NCI-H748 (cell line): ENCODE measurements around the gene MAGI1.
"Not testable (repeated sequence)": the region's sequence is repeated elsewhere in the genome, so short reads cannot be mapped to it uniquely, and the experiment has no call there.

ENCODE experiments used
- DNase-seq: peaks from one replicate; lab custom pipeline; 2025; ENCODE audit not compliant: unreplicated experiment; lab: John Stamatoyannopoulos, UW

Gene MAGI1

DNA sequence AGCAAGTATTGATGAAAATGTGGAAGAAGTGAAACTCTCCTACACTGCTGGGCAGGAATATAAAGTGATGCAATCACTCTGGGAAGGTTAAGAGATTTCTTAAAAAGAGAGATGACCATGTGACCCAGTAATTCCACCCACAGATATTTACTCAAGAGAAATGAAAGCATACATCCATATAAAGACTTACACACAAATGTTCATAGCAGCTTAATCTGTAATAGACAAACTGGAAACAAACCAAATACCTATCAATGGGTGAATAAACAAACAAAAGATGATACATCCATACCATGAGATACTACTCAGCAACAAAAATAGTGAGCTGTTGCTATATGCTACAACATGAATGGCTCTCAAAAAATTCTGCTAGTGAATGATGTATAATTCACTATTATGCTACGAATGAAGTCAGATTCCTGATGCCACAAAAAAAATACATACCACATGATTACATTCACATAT lies 463.3 kb downstream of the MAGI1 start:
- peak; percentile 3 for DNase-seq

DNA sequence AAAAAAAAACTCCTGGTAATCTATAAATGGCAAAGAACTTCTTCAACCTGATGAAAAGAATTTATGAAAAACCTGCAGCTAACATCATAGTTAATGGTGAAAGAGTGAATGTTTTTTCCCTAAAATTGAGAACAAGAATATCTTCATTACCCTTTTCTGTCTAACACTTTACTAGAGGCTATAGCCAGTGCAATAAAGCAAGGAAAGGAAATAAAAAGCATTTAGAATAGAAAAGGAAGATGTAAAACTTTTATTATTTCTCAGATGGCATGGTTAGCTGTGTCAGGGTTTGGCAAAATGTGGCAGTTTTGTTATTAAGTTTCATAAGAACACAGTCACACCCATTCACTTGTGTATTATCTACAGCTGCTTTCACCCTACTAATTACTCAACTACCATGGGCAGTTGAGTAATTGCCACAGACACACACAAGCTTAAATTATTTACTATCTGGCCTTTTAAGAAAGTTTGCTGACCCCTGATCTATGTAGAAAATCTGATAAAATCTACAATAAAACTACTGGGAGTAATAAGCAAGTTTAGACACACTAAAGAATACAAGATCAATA lies 465.1 kb downstream of the MAGI1 start:
- no peak for DNase-seq

DNA sequence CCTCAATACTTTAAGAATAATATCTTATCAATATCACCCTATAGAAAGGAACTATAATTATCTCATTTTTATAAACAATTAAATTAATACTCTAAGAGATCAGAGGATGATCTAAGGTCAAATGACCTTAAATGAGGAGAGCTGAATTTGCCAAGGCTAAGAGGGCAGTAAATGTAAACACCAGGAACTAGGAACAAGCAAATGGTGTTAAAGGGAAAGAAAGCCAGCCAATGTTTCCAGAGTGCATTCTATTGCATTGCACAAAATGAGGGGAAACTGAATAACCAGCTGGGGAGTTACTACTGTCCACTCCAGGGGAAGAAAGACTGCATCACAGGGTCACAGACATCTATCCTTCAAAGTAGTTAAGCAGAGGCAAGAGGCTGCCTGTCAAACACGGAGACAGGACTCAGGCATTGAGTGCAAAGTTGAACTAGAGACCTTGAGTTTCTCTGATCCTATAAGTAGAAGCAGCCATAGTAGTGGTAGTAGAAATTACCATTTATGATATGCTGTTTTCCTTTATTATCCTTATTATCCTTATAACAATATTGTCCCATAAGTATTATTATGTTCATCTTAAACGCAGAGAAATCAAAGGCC lies 466.4 kb downstream of the MAGI1 start:
- DNase-seq: no peak

- DNase-seq: no peak
Observed at GRCh38 chr3:65569845-65570405, 468.8 kb downstream of the MAGI1 start.

- no peak for DNase-seq
Observed at GRCh38 chr3:65569129-65569528, 469.6 kb downstream of the MAGI1 start.

- no peak for DNase-seq
Observed at GRCh38 chr3:65568497-65568896, 470.2 kb downstream of the MAGI1 start.

GRCh38 chr3:65565744-65566143 lies 473.0 kb downstream of the MAGI1 start:
- not testable (repeated sequence) for DNase-seq

DNA sequence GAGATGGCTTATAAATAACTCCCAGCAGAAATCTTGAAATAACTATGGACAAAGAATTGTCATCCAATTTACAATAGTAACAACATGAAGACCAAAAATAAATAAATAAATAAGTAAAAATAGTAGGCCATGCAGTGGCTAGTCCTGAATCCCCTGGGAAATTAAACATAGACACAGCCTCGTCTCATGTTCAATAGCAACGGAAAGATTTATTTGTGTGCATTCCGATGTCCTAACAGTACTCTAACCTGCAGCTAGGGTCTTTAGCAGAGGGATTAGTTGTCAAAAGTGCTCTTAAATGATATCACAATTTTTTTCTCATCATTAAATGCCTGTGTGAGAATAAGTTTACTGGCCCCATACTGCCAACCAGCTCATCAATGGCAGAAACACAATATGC lies 474.2 kb downstream of the MAGI1 start:
- DNase-seq: no peak

DNA sequence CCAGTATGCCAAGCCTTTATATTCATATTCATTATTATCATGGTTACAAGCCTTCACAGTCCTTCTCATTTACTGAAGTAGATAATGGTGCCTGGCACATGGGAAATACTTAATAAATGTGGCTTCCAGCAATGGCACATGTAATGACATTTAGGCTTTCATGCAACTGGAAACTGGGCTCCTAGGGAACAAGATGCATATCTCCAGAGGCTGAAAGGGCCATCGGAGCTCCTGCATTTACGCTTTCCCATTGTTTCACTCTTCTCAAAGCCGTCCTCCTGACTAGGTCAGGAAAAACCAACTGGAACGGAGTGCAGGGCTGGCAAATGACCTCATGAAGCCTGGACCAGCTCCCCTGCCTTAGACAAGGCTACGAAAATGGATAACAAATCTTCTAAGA lies 474.9 kb downstream of the MAGI1 start:
- no peak for DNase-seq

GRCh38 chr3:65562447-65562846 lies 476.3 kb downstream of the MAGI1 start:
- DNase-seq: no peak

- no peak for DNase-seq
Observed at GRCh38 chr3:65561617-65562016, 477.1 kb downstream of the MAGI1 start.

DNA sequence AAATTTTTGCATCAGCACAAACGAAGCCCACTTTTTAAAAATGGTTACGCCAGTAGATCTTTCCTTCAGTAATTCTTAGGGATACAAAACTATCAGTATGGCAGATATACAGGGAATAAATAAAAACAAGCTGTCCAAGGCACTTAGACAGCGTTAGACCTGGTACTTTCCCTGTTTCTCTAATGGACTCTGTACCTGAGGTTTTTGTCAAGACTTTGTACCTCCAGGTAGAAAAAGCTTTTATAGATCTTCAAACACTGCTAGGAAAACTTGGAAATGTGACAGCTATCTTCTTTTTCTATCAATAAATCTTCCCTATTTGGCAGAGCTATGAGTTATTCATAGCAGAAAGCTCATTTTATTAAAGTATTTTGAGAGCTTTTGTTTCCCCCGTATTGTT lies 477.8 kb downstream of the MAGI1 start:
- no peak for DNase-seq

GRCh38 chr3:65560133-65560532 lies 478.6 kb downstream of the MAGI1 start:
- no peak for DNase-seq

DNA sequence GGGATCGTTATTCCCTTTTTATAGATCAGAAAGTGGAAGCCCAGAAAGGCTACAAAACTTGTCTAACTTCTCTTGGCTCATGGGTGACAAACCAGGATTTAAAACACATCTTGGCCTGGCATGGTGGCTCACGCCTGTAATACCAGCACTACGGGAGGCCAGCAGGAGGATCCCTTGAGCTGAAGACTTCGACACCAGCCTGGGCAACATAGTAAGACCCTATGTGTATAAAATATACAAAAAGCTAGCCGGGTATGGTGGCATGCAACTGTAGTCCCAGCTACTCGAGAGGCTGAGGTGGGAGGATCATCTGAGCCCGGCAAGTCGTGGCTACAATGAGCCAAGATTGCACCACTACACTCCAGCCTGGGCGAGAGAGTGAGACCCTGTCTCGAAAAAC lies 479.1 kb downstream of the MAGI1 start:
- DNase-seq: no peak

DNA sequence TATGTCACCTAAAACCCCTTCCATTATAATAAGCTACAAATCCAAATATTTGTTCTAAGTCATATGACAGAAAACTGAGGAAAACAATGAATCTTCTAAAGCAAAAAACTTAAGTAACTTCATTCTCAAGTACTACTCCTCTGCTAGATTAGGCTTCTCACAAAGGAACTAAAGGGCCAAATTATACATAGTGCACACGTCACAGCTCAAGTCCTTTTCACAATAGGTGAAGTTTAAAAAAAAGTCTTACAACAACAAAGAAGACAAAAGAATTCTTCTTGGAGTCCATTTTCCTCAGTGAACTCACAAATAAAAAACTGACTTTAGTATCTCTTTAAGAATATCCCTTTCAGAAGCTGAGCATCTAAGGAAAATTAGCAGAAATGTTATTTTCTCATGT lies 479.9 kb downstream of the MAGI1 start:
- no peak for DNase-seq

DNA sequence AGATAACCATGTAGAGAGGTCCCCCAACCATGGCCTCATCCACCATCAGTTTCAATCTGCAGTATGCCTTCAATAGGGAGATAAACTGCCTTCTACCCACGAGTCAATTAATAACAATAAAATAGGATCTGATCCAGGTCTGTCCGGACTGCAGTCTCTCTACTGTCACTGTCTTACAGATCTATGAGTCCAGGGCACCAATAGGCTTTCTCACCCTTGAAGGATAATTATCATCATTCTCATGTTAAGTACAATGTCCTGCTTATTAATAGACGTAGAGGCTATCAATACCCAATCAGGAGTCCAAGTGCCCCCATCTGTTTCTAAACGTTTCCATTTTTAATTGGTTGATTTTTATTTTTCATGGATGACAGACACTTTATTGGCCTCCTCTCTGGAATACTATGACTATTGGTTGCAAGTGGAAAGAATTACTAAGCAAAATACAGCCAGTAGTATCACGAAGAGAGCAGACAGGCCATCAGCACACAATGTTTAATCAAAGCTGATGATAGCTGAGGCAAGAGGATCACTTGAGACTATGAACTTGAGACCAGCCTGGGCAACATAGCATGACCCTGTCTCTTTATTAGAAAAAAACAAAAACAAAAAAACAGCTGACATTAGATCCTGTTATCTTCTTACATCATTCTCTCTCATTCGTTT lies 480.7 kb downstream of the MAGI1 start:
- DNase-seq: no peak

DNA sequence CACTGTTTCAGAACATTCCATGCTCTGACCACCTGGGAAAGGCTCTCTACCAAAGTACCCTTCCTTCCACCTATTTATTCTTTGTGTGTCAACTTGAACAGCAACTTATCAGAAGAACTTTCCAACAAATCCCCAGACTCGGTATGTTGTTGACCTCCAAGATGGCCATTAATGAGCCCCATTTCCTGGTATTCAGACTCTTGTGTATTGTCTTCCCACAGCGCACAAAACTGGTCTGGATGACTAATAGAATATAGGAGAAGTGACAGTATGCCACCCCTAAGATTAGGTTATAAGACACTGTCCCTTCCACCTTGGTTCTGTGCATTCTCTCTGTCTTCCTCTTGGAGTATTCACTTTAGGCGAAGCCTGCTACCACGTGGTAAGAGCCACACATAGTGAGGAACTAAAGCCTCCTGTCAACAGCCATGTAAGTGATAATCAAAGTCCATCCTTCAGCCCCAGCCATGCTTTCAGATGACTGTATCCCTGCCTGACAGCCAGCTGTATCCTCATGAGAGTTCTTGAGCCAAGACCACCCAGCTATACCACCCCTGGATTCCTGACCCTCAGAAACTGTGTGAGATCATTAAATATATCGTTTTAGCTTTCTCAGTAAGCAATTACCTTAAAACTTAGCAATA lies 481.7 kb downstream of the MAGI1 start:
- DNase-seq: no peak

- DNase-seq: no peak
Observed at GRCh38 chr3:65552434-65552833, 486.3 kb downstream of the MAGI1 start.

DNA sequence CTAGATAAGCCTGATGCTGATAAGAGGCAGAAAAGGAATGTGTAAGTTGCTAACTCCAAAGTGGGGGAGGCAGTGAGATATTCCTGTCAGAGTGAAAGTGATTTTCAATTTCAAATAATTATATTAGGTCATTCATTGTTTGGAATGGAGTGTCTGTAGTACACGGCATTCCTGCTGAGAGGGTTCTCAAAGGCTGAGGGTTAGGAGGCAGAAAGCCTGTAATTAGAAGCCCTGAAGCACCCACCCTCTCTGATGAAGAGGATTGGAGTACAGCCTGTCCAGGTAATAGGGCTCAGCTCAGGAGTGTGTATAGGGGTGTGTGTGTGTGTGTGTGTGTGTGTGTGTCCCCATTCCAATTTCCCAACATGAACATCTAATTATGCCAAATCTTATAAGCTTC lies 486.8 kb downstream of the MAGI1 start:
- peak; percentile 72 for DNase-seq

DNA sequence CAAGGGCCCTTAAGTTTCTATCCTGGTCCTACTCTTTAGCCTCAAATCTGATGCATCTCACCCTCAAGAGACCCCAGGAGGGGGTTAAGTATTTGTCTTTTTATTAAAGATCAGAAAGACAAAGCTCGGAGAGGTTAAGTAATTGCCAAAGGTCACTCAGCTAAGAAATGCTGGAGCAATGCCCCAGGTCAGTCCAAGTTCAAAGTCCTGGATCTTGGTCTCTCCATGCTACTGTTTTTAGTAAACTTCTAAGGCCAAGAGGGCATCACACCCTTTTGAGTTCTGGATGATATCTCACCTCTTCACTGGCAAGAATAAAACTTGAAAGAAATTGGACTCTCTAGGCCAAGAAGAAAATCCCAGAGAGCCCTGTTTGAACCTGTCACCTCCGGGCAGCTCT lies 488.6 kb downstream of the MAGI1 start:
- no peak for DNase-seq

DNA sequence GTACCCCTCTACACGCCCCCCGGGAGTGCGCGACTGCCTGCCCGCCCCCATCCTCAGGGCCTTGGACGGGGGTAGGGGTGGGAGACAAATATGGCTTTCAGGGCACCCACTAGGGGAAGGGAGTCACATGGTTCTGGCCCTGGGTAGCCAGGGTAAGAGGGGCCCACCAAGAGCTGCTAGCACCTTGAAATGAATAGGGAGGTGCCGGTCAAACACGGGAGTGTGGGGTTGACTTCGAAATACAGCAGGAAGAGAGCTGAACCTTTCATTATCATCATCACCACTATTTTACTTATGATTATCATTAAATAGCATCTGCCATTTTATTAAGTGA lies 489.1 kb downstream of the MAGI1 start:
- no peak for DNase-seq
